PC-3 (cell line): Measurements from ENCODE around the gene METTL26. TPM values are rescaled to one million over a fixed set of nuclear protein-coding genes. Genes with fewer than 3 reads are reported as not detected.

ENCODE experiments used
- ATAC-seq: fragments of 200-7000 bp; cut with Tn5 transposase; 2 replicates; pipeline ENCODE4 v1.9.1; 2020; ENCODE audit warnings: mild to moderate bottlenecking, moderate library complexity
- BruUV-seq: library from RNA; stranded (reverse); fragments of 400-500 nt; replicated peaks from 2 replicates; lab custom pipeline; 2021; lab: Mats Ljungman, UMichigan
- CTCF ChIA-PET: fragments of 300-600 bp; sonication (Branson Sonifier 250); formaldehyde crosslinking; loops from one replicate; lab custom pipeline; 2022; ENCODE audit warnings: antibody characterized with exemption; lab: Charles Lee
- POLR2A ChIA-PET: fragments of 300-600 bp; sonication (Branson Sonifier 250); formaldehyde crosslinking; loops from one replicate; lab custom pipeline; 2022; ENCODE audit warnings: antibody characterized with exemption; ENCODE audit not compliant: unreplicated experiment; lab: Charles Lee
- DNase-seq: peaks from one replicate; pipeline ENCODE4 v3.0.0-alpha.2; 2015
- H2AFZ ChIP-seq: fragments of 300-600 bp; sonication (generic); 2 replicates; pipeline ENCODE4 v1.6.0; 2016; ENCODE audit warnings: antibody characterized with exemption, low read length
- H3F3A ChIP-seq: fragments of 300-600 bp; sonication (generic); one replicate; pipeline ENCODE4 v1.6.0; 2017; ENCODE audit warnings: antibody characterized with exemption, low read length, control low read depth, mild to moderate bottlenecking; ENCODE audit not compliant: unreplicated experiment
- H3K27ac ChIP-seq: fragments of 300-600 bp; sonication (generic); 2 replicates; pipeline ENCODE4 v1.5.1; 2016; ENCODE audit warnings: mild to moderate bottlenecking, low read length
- H3K27me3 ChIP-seq: fragments of 300-600 bp; sonication (generic); 2 replicates; pipeline ENCODE4 v1.6.1; 2016; ENCODE audit warnings: low read length, mixed read lengths
- H3K36me3 ChIP-seq: fragments of 300-600 bp; sonication (generic); 2 replicates; pipeline ENCODE4 v1.6.1; 2016; ENCODE audit warnings: low read depth, mixed run types, low read length, mixed read lengths
- H3K4me1 ChIP-seq: fragments of 300-600 bp; sonication (generic); 2 replicates; pipeline ENCODE4 v1.5.1; 2016; ENCODE audit warnings: low read length; ENCODE audit not compliant: insufficient read depth
- H3K4me2 ChIP-seq: fragments of 300-600 bp; sonication (generic); 2 replicates; pipeline ENCODE4 v1.6.0; 2016; ENCODE audit warnings: low read length
- H3K4me3 ChIP-seq: fragments of 300-600 bp; sonication (generic); 2 replicates; pipeline ENCODE4 v1.5.1; 2016; ENCODE audit warnings: mild to moderate bottlenecking, low read length, mixed read lengths
- H3K79me2 ChIP-seq: fragments of 300-600 bp; sonication (generic); 2 replicates; pipeline ENCODE4 v1.6.1; 2017; ENCODE audit warnings: low read length, mixed read lengths
- H3K9ac ChIP-seq: fragments of 300-600 bp; sonication (generic); 2 replicates; pipeline ENCODE4 v1.6.0; 2016; ENCODE audit warnings: mild to moderate bottlenecking, low read length
- H3K9me2 ChIP-seq: fragments of 300-600 bp; sonication (generic); replicated peaks from 2 replicates; pipeline ENCODE4 v1.6.1; 2016; ENCODE audit warnings: mixed run types, low read length, mixed read lengths
- H3K9me3 ChIP-seq: fragments of 300-600 bp; sonication (generic); 2 replicates; pipeline ENCODE4 v1.6.1; 2016; ENCODE audit warnings: low read length, mixed read lengths
- H4K20me1 ChIP-seq: fragments of 300-600 bp; sonication (generic); 2 replicates; pipeline ENCODE4 v1.6.1; 2016; ENCODE audit warnings: low read length, mixed read lengths
- EZH2 ChIP-seq: fragments of 300-600 bp; sonication (generic); IDR thresholded peaks from one replicate; pipeline ENCODE4 v1.6.1; 2017; ENCODE audit warnings: antibody characterized with exemption, mild to moderate bottlenecking, low read length; ENCODE audit not compliant: unreplicated experiment
- EZH2phosphoT487 ChIP-seq: fragments of 300-600 bp; sonication (generic); IDR thresholded peaks from 2 replicates; pipeline ENCODE4 v1.6.1; 2018; ENCODE audit warnings: mild to moderate bottlenecking, antibody characterized with exemption, low read length, borderline replicate concordance
- intact Hi-C: fragments of 100-400 bp; cut with micrococcal nuclease; formaldehyde crosslinking; loops from 2 replicates; pipeline ENCODE4 v1.9.0; 2023
- total RNA-seq: library from RNA; depleted of rRNA; stranded (reverse); fragments of >200 nt; gene quantifications from 2 replicates; pipeline ENCODE4 v1.2.3, GENCODE V29; 2014
- TF ChIP-seq, protein P1 (sequence below): fragments of 300-600 bp; sonication (generic); conservative IDR thresholded peaks from 2 replicates; pipeline ENCODE4 v1.5.1; 2017; ENCODE audit warnings: antibody characterized with exemption, low read depth, mild to moderate bottlenecking, low read length

The METTL26 gene
- total RNA-seq, 1 experiment from 2014 or later, result 179 TPM

DNA sequence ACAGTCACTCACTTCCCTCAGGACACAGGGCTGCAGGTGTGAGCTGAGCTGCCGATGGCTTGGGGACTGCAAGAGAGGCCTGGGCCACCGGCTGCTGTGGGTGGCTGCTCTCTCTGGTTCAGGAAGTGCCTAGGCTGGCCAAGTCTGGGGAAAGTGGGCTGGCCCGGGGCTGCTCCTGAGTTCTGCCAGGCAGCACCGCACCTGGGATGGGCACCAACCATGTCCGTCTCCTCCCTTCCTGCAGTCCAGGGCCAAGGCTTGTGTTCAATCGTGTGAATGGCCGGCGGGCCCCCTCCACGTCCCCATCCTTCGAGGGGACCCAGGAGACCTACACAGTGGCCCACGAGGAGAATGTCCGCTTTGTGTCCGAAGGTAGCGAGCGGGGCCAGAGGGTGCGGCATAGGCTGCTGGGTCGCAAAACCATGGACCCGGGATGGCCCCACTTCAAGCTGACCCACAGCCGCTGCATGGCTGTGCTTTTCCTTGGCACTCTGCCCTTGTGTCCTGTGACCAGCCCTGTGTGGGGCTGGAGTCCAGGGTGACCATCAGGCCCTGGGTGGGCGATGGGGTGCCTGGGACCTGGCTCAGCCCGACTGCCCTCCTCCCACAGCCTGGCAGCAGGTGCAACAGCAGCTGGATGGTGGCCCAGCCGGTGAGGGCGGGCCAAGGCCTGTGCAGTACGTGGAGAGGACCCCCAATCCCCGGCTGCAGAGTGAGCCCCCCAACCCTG is 11.2 kb upstream of the METTL26 start:
- no TSS peak for BruUV-seq
- POLR2A ChIA-PET, result no interaction called here
- H3K4me2 ChIP-seq, result no peak overlapping the region
- TF ChIP-seq, protein P1, sequence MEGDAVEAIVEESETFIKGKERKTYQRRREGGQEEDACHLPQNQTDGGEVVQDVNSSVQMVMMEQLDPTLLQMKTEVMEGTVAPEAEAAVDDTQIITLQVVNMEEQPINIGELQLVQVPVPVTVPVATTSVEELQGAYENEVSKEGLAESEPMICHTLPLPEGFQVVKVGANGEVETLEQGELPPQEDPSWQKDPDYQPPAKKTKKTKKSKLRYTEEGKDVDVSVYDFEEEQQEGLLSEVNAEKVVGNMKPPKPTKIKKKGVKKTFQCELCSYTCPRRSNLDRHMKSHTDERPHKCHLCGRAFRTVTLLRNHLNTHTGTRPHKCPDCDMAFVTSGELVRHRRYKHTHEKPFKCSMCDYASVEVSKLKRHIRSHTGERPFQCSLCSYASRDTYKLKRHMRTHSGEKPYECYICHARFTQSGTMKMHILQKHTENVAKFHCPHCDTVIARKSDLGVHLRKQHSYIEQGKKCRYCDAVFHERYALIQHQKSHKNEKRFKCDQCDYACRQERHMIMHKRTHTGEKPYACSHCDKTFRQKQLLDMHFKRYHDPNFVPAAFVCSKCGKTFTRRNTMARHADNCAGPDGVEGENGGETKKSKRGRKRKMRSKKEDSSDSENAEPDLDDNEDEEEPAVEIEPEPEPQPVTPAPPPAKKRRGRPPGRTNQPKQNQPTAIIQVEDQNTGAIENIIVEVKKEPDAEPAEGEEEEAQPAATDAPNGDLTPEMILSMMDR, result no peak
- no peak for TF ChIP-seq EZH2
- no peak for TF ChIP-seq EZH2phosphoT487
- H3F3A ChIP-seq, result no peaks in the 10 kb centered on the region
- no peak overlapping the region for H3K27ac ChIP-seq
- no peaks in the 10 kb centered on the region for H4K20me1 ChIP-seq
- intact Hi-C loops, result no loop called here
- no peak overlapping the region for H2AFZ ChIP-seq
- no peaks in the 10 kb centered on the region for H3K36me3 ChIP-seq
- no peak for ATAC-seq
- no peak overlapping the region for H3K4me3 ChIP-seq
- no peaks in the 10 kb centered on the region for H3K27me3 ChIP-seq
- DNase-seq, result no peak
- H3K9me3 ChIP-seq, result no peaks in the 10 kb centered on the region
- no peaks in the 10 kb centered on the region for H3K9me2 ChIP-seq
- H3K4me1 ChIP-seq, result peaks cover 42% of the 10 kb centered on the region
- H3K79me2 ChIP-seq, result peaks cover 41% of the 10 kb centered on the region
- CTCF ChIA-PET, result no interaction called here
- no peak overlapping the region for H3K9ac ChIP-seq

DNA sequence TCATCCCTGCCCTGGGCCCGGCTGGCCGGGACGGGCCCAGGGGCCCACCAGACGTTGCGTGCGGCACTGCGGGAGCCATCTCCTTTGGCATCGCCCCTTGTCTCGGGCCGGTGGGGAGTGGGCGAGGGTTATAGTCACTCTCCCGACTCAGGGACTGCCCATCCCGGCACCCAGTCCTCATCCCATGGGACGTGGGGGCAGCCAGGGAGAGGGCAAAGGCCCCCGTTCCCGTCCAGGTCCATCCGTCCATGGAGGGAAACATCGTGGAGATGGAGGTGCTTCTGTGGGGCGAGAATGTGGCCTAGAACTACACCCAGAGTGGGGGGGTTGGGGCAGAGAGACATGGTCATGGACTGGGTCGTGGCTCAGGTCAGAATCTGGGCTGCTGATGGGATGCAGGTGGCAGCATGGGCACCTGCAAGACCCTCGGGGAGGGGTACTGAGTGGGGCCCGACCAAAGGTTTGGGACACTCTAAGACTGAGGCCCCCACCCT is 10.6 kb upstream of the METTL26 start:
- DNase-seq, result no peak
- Histone ChIP-seq H3K27me3 (no peaks in the 10 kb centered on the region), H3K27ac (no peak overlapping the region), H3K4me1 (peaks cover 42% of the 10 kb centered on the region), H2AFZ (no peak overlapping the region), H4K20me1 (no peaks in the 10 kb centered on the region), H3K36me3 (no peaks in the 10 kb centered on the region), H3K9ac (no peak overlapping the region), H3K79me2 (peaks cover 42% of the 10 kb centered on the region), H3K9me3 (no peaks in the 10 kb centered on the region), H3K9me2 (no peaks in the 10 kb centered on the region), H3K4me2 (no peak overlapping the region), H3F3A (no peaks in the 10 kb centered on the region), H3K4me3 (no peak overlapping the region)
- BruUV-seq, result no TSS peak
- ATAC-seq, result no peak
- CTCF ChIA-PET, result no interaction called here
- TF ChIP-seq EZH2phosphoT487, result no peak
- TF ChIP-seq, protein P1, result no peak
- TF ChIP-seq EZH2, result no peak
- intact Hi-C loops, result no loop called here
- POLR2A ChIA-PET, result no interaction called here
